HepG2 (cell line): ENCODE results near the gene LRRC63. TPM values are rescaled to one million over a fixed set of nuclear protein-coding genes. Genes with fewer than 3 reads are reported as not detected.

ENCODE experiments used
- ATAC-seq: fragments of 200-7000 bp; cut with Tn5 transposase; 3 replicates; pipeline ENCODE4 v1.9.1; 2020; ENCODE audit warnings: mild to moderate bottlenecking, moderate library complexity
- BruUV-seq: library from RNA; stranded (reverse); fragments of 400-500 nt; replicated peaks from 2 replicates; lab custom pipeline; 2021; lab: Mats Ljungman, UMichigan
- CTCF ChIA-PET: fragments of 300-600 bp; formaldehyde crosslinking; extraction: SDS; loops from one replicate; lab custom pipeline; 2021; ENCODE audit warnings: low total read pairs, inconsistent platforms, low intra/inter-chr PET ratio; lab: Yijun Ruan, JAX
- POLR2A ChIA-PET: fragments of 350-600 bp; sonication (Branson Sonifier 250); formaldehyde crosslinking; loops from one replicate; lab custom pipeline; 2020; ENCODE audit warnings: antibody characterized with exemption, inconsistent platforms; lab: Yijun Ruan, JAX
- DNase-seq: peaks from one replicate; pipeline ENCODE4 v3.0.0-alpha.2; 2015; ENCODE audit warnings: low spot score
- FAIRE-seq: peaks from 3 replicates; lab custom pipeline; 2011; peaks lifted over from hg19 to GRCh38; lab: Jason Lieb, UNC
- H2AFZ ChIP-seq: one replicate; pipeline ENCODE4 v1.6.1; 2011; ENCODE audit warnings: low read length, inconsistent platforms
- H3K27ac ChIP-seq: fragments of 300-600 bp; 3 replicates; pipeline ENCODE4 v1.8.0; 2011; ENCODE audit warnings: mixed run types, mild to moderate bottlenecking, mixed read lengths, low read length, inconsistent platforms; ENCODE audit not compliant: insufficient read depth; ENCODE audit errors: extremely low read length
- H3K27me3 ChIP-seq, 2 experiments: fragments of 200-600 bp in 1 of 2; 2 replicates in 1 of 2; 3 replicates in 1 of 2; pipeline versions ENCODE4 v1.6.0 to v1.8.0; 2011; ENCODE audit warnings: low read length in 2 of 2, mild to moderate bottlenecking in 2 of 2, moderate library complexity in 2 of 2, inconsistent platforms in 1 of 2; ENCODE audit not compliant: insufficient read depth in 2 of 2, control insufficient read depth in 1 of 2
- H3K36me3 ChIP-seq, 2 experiments: fragments of 200-600 bp in 1 of 2; replicated peaks in 1 of 2; 2 replicates in 1 of 2; 3 replicates in 1 of 2; pipeline versions ENCODE4 v1.5.1 to v1.8.0; 2011; ENCODE audit warnings: low read length in 2 of 2, inconsistent platforms in 1 of 2; ENCODE audit not compliant: insufficient read depth in 2 of 2, control insufficient read depth in 1 of 2
- H3K4me1 ChIP-seq: 2 replicates; pipeline ENCODE4 v1.5.1; 2012; ENCODE audit warnings: low read length, inconsistent platforms; ENCODE audit not compliant: insufficient read depth
- H3K4me2 ChIP-seq: 2 replicates; pipeline ENCODE4 v1.6.0; 2011; ENCODE audit warnings: low read depth, low read length, inconsistent platforms
- H3K4me3 ChIP-seq, 3 experiments: fragments of 200-600 bp in 1 of 3; sonication (generic), shearing (Covaris generic) in 1 of 3; replicated peaks in 1 of 3; 2 replicates each; pipeline ENCODE4 v1.5.1; 2011 to 2016; ENCODE audit warnings: low read length in 3 of 3, inconsistent platforms in 2 of 3, low read depth in 2 of 3, mild to moderate bottlenecking in 2 of 3, control low read depth in 1 of 3, mixed read lengths in 1 of 3; ENCODE audit not compliant: insufficient read depth in 1 of 3
- H3K79me2 ChIP-seq: one replicate; pipeline ENCODE4 v1.6.1; 2011; ENCODE audit warnings: low read length, inconsistent platforms; ENCODE audit not compliant: insufficient read depth
- H3K9ac ChIP-seq: 2 replicates; pipeline ENCODE4 v1.6.0; 2011; ENCODE audit warnings: mild to moderate bottlenecking, low read depth, low read length, inconsistent platforms; ENCODE audit not compliant: insufficient read depth
- H3K9me3 ChIP-seq: 2 replicates; pipeline ENCODE4 v1.5.1; 2012; ENCODE audit warnings: mild to moderate bottlenecking, low read length
- H4K20me1 ChIP-seq: 2 replicates; pipeline ENCODE4 v1.6.0; 2011; ENCODE audit warnings: inconsistent platforms, mild to moderate bottlenecking, low read length, moderate library complexity; ENCODE audit not compliant: insufficient read depth
- CHCHD3 ChIP-seq: sonication (generic); formaldehyde crosslinking; IDR thresholded peaks from 2 replicates; pipeline ENCODE4 v1.8.0; 2022; ENCODE audit warnings: mild to moderate bottlenecking, missing genetic modification reagents, moderate library complexity
- NAIF1 ChIP-seq: sonication (generic); formaldehyde crosslinking; IDR thresholded peaks from 2 replicates; pipeline ENCODE4 v1.5.0; 2020; ENCODE audit warnings: mild to moderate bottlenecking, missing genetic modification reagents, borderline replicate concordance
- PCBP1 ChIP-seq: fragments of 200-400 bp; formaldehyde crosslinking; IDR thresholded peaks from 2 replicates; pipeline ENCODE4 v1.6.1; 2017; ENCODE audit warnings: mild to moderate bottlenecking, low read depth, low read length, borderline replicate concordance
- PRPF4 ChIP-seq: fragments of 200-400 bp; formaldehyde crosslinking; IDR thresholded peaks from 2 replicates; pipeline ENCODE4 v1.6.1; 2016; ENCODE audit warnings: low read length, low read depth; ENCODE audit not compliant: poor library complexity, severe bottlenecking
- SSRP1 ChIP-seq: IDR thresholded peaks from 2 replicates; pipeline ENCODE4 v1.6.1; 2016; ENCODE audit warnings: control low read depth
- ZFP36 ChIP-seq: fragments of 150-350 bp; IDR thresholded peaks from 2 replicates; pipeline ENCODE4 v1.6.1; 2018; ENCODE audit warnings: borderline replicate concordance, low read length, low read depth; ENCODE audit not compliant: partially characterized antibody
- ZNF841 ChIP-seq: sonication (generic); formaldehyde crosslinking; IDR thresholded peaks from 2 replicates; pipeline ENCODE4 v1.8.1; 2023; ENCODE audit warnings: missing genetic modification reagents, borderline replicate concordance
- ZNF850 ChIP-seq: sonication (generic); formaldehyde crosslinking; conservative IDR thresholded peaks from 2 replicates; pipeline ENCODE4 v1.9.0; 2021; ENCODE audit warnings: mild to moderate bottlenecking, missing genetic modification reagents
- WGBS: methylation state at CpG from one replicate; pipeline ENCODE4 v1.1.6; 2017; ENCODE audit warnings: low lambda C conversion rate; 5-methylcytosine and 5-hydroxymethylcytosine counted together
- in situ Hi-C: cut with HindIII; loops from 2 replicates; pipeline ENCODE4 v1.10.0; 2017; ENCODE audit warnings: low pct_unique_long_range_greater_than_20kb; ENCODE audit not compliant: extremely low pct_ligation_motif_present
- intact Hi-C: fragments of 100-400 bp; cut with micrococcal nuclease; formaldehyde crosslinking; loops from one replicate; pipeline ENCODE4 v1.10.0; 2022; ENCODE audit not compliant: unreplicated experiment
- polyA plus RNA-seq, 8 experiments: library from polyadenylated mRNA; depleted of rRNA in 3 of 8; stranded (reverse) in 7 of 8; unstranded in 1 of 8; fragments of >200 nt; fragmentation: Illumina TruSeq in 4 of 8; extraction: Trizol in 4 of 8; gene quantifications; 2 replicates each; pipeline versions ENCODE4 v1.2.1 to v1.2.3, GENCODE V29; 2011 to 2016; ENCODE audit warnings: low read depth in 4 of 8, missing spikeins in 1 of 8, mixed read lengths in 1 of 8; ENCODE audit not compliant: insufficient read depth in 1 of 8
- total RNA-seq, 5 experiments: library from RNA; depleted of rRNA; stranded (reverse); fragments of >200 nt; fragmentation: Illumina TruSeq; extraction: Trizol; gene quantifications; 2 replicates each; pipeline ENCODE4 v1.2.3, GENCODE V29; 2016; ENCODE audit warnings: low read depth in 1 of 5
- TF ChIP-seq, protein P1 (sequence below): sonication (generic); formaldehyde crosslinking; IDR thresholded peaks from 2 replicates; pipeline ENCODE4 v1.4.0; 2020; ENCODE audit warnings: missing genetic modification reagents
- TF ChIP-seq, protein P2 (sequence below), 2 experiments: fragments of 450-650 bp in 1 of 2; sonication (generic) in 1 of 2; formaldehyde crosslinking in 1 of 2; IDR thresholded peaks; 2 replicates each; pipeline versions ENCODE4 v1.6.1 to v1.8.0; 2016 to 2022; ENCODE audit warnings: antibody characterized with exemption in 1 of 2, mild to moderate bottlenecking in 1 of 2, missing genetic modification reagents in 1 of 2

Gene LRRC63
- total and polyA plus RNA-seq, 2 of the 13 experiments (the other 11 are each of a cell fraction or from before 2014, with no cell fraction given): not detected

GRCh38 chr13:46166947-46167610 is 44.6 kb upstream of the LRRC63 start:
- Histone ChIP-seq H3K27me3 (no peaks in the 10 kb centered on the region), H3K4me2 (no peak overlapping the region), H3K9ac (no peak overlapping the region), H3K9me3 (no peaks in the 10 kb centered on the region), H3K27ac (no peak overlapping the region), H3K4me3 (no peak overlapping the region), H2AFZ (no peak overlapping the region), H3K4me1 (peaks cover 12% of the 10 kb centered on the region; the same call in 1 of the 2 replicates), H3K79me2 (no peaks in the 10 kb centered on the region), H3K36me3 (no peaks in the 10 kb centered on the region), H4K20me1 (no peaks in the 10 kb centered on the region)
- BruUV-seq: no TSS peak
- 12% methylated on average over 3 of the region's 3 CpGs for WGBS
- DNase-seq (no peak), ATAC-seq (no peak), FAIRE-seq (no peak)
- POLR2A ChIA-PET: no interaction called here
- CTCF ChIA-PET: no interaction called here
- in situ Hi-C loops: no loop called here
- intact Hi-C loops: no loop called here
- TF ChIP-seq ZNF841 (CRISPR knock-in tag) (no peak), NAIF1 (no peak), PRPF4 (no peak), ZFP36 (no peak), CHCHD3 (no peak), SSRP1 (CRISPR knock-in tag) (no peak), PCBP1 (no peak), ZNF850 (CRISPR knock-in tag) (no peak)
- TF ChIP-seq, protein P1, sequence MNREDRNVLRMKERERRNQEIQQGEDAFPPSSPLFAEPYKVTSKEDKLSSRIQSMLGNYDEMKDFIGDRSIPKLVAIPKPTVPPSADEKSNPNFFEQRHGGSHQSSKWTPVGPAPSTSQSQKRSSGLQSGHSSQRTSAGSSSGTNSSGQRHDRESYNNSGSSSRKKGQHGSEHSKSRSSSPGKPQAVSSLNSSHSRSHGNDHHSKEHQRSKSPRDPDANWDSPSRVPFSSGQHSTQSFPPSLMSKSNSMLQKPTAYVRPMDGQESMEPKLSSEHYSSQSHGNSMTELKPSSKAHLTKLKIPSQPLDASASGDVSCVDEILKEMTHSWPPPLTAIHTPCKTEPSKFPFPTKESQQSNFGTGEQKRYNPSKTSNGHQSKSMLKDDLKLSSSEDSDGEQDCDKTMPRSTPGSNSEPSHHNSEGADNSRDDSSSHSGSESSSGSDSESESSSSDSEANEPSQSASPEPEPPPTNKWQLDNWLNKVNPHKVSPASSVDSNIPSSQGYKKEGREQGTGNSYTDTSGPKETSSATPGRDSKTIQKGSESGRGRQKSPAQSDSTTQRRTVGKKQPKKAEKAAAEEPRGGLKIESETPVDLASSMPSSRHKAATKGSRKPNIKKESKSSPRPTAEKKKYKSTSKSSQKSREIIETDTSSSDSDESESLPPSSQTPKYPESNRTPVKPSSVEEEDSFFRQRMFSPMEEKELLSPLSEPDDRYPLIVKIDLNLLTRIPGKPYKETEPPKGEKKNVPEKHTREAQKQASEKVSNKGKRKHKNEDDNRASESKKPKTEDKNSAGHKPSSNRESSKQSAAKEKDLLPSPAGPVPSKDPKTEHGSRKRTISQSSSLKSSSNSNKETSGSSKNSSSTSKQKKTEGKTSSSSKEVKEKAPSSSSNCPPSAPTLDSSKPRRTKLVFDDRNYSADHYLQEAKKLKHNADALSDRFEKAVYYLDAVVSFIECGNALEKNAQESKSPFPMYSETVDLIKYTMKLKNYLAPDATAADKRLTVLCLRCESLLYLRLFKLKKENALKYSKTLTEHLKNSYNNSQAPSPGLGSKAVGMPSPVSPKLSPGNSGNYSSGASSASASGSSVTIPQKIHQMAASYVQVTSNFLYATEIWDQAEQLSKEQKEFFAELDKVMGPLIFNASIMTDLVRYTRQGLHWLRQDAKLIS (CRISPR knock-in tag): no peak
- TF ChIP-seq, protein P2, sequence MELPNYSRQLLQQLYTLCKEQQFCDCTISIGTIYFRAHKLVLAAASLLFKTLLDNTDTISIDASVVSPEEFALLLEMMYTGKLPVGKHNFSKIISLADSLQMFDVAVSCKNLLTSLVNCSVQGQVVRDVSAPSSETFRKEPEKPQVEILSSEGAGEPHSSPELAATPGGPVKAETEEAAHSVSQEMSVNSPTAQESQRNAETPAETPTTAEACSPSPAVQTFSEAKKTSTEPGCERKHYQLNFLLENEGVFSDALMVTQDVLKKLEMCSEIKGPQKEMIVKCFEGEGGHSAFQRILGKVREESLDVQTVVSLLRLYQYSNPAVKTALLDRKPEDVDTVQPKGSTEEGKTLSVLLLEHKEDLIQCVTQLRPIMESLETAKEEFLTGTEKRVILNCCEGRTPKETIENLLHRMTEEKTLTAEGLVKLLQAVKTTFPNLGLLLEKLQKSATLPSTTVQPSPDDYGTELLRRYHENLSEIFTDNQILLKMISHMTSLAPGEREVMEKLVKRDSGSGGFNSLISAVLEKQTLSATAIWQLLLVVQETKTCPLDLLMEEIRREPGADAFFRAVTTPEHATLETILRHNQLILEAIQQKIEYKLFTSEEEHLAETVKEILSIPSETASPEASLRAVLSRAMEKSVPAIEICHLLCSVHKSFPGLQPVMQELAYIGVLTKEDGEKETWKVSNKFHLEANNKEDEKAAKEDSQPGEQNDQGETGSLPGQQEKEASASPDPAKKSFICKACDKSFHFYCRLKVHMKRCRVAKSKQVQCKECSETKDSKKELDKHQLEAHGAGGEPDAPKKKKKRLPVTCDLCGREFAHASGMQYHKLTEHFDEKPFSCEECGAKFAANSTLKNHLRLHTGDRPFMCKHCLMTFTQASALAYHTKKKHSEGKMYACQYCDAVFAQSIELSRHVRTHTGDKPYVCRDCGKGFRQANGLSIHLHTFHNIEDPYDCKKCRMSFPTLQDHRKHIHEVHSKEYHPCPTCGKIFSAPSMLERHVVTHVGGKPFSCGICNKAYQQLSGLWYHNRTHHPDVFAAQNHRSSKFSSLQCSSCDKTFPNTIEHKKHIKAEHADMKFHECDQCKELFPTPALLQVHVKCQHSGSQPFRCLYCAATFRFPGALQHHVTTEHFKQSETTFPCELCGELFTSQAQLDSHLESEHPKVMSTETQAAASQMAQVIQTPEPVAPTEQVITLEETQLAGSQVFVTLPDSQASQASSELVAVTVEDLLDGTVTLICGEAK (IDR thresholded peaks at IDR 0.05): no peak
- TF ChIP-seq, protein P2 (CRISPR knock-in tag; IDR thresholded peaks at IDR 0.05): no peak
